Measurements from ENCODE around the gene SPNS2.

DNA sequence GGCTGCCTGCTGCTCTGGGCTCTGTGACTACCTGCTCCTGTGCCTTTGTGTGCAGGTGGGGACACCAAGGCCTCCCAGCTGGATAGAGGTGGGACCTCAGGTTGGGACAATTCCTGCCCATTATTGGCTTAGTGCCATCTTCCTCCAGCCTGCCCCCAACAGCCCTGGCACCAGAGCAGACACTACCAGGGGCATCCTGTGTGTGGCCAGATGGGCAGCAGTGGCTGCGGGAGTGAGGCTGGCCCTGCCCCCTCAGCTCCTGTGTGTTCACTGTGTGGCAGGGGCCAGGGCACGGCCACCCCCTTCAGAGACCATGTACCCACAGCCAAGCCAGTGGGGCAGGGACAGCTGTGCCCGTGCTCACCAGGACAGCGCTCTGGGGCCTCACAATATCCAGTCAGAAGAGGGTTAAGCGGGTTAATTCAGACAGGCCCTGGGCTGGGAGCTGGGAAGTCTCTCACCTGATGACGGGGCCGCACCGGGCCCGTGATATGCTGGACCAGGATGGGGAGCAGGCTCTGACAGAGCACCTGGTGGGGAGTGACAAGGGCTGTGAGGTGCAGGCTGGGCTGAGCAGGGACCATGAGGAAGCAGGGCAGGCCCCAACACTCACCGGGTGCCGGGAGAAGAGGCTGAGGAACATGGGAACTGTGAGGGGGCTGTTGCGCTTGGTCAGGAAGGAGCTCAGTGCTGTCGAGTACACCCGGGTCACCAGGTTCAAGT lies 43.5 kb downstream of the SPNS2 start:
- TF ChIP-seq POLR2AphosphoS5 (IDR thresholded peaks at IDR 0.05) (no peak), CTCF (IDR thresholded peaks at IDR 0.05) (no peak), POLR2A (IDR thresholded peaks at IDR 0.05; ENCODE audit: low read depth) (no peak), EP300 (IDR thresholded peaks at IDR 0.05) (no peak)
